ENCODE results near the gene SYNDIG1.

Gene SYNDIG1

DNA sequence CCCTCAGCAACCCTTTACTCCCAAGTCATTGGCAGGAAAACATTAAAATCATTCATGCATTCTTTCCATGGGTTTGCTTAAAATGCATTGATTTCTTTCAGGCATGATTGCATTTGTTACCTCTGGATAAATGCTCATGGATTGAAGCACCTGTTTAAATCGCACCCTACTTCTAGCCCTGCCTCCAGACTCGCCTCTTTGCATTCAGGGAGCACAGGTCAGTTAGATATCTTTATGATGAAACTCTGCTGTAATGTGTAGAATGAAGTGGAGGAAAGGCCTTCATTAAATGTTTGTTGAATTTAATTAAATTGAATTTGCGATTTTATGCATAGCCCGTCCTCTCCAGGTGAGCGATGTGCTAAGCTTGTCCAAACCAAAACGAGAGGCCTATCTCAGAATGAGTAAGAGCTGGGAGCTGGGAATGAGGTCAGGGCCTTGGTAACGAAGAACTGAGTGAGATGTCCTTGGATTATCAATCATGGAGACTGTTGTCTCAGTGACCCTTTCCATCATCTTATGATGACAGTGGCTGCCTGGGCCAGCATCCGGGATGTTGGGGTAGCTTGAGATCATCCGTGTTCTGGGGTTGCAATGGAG is 210.1 kb downstream of the SYNDIG1 start:
- DNase-seq: no peak

DNA sequence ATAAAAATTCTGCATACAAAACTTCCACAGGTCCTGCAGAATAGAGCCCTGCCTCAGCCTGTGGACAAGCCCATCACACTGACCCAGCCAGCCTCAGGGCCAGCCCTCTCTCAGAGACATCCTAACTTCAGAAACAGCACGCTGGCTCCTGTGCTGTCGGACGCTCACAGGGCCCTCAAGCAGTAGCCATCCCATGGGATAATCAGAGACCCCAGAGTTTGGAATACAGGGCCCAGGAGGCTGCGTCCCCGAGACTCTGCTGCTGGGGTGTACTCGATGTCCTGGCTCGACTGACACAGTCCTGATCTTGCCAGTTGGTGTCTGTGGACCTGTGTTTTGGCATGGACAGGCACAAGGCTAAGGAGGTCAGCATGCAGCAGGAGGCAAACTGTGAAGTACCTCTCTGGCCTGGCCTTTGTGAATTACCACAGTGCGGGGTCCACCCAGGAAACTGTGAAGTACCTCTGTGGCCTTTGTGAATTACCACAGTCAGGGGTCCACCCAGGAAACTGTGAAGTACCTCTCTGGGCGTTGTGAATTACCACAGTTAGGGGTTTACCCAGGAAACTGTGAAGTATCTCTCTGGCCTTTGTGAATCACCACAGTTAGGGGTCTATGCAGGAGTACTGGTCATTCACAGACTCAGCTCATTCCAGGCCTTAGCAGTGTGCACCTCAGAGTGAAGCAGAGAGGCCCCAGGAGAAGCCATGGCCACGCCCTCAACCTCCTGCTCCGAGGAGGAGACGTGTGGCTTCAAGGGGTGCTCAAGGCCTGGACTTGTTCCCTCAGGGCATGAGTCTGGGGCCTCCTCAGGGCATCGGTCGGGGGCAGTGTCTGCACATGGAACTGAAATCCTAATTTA is 212.4 kb downstream of the SYNDIG1 start:
- DNase-seq: no peak

DNA sequence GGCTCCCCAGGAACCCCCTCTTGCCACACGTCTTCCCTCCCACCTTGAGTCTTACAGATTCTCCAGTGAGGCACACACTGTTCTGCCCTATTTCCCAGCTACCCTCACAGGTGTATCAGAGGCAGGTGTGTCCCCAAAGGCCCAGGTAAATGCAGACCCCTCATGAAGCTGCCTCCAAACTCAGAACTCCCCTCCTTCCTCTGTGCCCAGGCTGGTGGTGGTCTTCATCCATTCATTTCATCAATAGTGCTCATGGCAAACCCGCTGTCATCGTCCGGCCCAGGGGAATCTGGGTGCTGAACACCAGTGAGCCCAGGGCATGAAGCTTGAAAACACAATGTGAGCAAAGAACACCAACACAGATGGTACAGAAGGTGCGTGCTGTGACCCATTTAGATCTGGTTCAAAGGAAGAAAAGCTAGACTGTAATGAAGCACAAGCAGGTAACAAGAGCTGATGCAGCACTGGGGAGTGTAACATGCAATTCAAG is 213.1 kb downstream of the SYNDIG1 start:
- DNase-seq: no peak

DNA sequence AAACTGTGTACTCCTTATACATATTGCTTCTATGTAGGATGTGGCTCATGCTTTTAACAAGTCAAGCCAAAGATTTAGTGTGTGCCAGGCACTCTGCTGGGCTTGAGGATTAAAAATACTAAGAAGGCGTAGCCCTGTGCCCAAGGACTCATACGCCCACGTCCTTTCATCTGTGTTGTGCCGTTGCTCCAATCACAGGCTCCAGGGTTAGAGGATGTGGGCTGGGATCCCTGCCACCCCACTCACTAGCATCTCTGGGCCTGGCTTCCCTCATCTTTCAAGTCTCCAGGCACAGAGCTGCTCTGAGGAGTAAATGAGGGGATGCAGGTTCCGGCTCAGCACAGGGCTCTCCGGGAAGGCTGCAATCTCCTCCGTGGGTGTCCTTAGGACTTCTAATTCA is 214.2 kb downstream of the SYNDIG1 start:
- no peak for DNase-seq

DNA sequence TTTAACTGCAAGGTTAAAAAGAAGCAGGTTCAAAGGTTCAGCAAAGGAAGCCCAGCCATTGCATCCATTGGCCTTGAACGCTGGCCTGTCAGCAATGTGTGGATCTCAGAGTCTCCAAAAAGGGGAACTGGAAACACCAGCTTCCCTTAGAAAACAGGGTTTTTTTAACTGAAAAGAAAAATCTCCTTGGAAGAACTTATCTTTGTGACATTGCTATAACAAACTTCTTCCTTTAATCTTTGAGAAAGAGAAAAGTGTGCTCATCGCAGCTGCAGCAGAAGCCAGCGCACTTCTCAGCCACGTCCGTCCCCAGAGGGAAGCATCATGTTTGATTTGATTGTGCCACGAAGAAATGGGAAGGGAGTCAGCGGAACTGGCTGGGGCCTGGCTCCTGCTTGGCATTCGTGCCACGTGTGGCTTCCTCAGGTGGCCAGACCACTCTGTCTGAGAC is 215.0 kb downstream of the SYNDIG1 start:
- no peak for DNase-seq

DNA sequence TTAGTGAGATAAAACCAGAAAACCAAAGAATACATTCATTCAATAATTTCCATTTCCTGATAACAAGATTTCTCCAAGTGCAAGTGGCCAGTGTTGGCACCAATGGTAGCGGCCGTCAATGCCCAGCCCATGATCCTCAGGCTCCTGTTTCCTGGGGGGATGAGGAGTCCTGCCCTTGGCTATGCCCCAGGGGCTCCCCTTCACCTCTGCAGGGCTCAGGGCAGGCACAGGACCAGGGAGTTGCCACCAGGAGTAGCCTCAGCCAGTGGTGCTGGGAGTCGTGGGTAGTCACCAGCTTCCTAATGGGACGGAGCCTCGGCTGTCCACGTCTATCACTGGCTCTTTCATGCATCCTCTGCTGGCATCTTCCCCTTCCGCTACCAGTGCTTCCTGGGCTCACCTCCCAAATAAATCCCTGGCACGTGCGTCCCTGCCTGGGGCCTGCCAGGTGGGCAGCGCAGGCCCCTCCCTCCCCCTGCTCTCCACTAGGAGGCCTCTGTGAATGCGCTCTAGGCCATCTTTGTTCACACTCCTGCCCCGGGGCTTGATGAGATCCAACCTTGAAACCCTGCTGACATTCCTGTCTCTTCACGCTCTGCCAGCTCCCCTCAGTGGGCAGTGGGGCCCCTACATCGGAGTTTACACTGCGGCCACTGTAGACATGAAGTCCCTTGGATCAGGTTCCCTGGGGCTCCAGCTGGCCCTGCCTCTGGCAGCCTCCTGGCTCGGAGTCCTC is 215.7 kb downstream of the SYNDIG1 start:
- no peak for DNase-seq

DNA sequence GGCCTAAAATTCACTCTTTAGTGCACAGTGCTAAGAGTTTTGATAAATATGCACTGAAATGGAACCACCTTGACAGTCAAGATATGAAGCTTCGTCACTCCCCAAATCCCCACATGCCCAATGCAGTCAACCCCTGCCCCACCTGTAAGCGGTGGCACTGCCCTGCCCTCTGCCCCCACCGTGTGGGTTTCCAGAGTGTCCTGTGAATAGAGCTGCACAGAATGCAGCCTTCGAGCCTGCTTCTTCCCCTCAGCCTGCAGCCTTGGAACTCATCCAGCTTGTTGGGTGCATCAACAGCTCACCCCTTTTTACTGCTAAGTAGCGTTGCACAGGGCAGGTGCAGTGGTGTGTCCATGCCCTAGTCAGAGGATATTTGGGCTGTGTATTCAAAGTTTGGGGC is 216.3 kb downstream of the SYNDIG1 start:
- no peak for DNase-seq

DNA sequence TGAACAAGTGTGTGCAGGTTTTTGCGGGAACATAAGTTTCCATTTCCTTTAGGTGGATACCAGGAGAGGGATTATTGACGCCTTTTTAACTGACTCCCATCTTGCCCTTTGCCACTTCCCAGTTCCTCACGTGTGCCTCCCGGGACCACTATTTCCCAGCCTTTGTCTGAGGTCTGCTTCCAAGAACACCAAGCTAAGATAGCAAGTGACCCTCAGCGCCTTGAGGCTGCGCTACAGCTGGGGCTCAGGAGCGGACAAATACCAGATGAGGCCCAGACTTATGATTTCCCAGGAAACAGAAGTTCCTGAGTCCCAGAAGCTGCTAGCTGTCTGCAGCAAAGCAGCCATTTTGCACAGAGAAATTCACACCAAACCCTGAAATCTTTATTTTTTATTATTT is 216.7 kb downstream of the SYNDIG1 start:
- no peak for DNase-seq

DNA sequence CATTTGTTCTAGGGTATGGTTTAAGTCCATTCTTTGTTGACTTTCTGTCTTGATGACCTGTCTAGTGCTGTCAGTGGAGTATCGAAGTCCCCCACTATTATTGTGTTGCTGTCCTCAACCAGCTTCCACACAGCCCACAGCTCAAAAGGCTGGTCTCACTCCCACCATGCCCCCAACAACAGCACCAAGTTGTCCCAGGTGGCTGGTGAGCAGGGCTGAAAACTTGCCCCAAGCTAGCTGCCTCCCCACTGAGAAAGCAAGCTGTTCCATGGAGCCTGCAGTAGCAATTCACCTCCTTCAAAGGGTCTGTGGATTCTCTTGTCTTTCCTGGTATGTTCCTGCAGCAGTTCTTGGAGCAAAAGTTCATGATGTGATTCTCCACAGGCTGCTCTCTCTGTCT is 221.0 kb downstream of the SYNDIG1 start:
- no peak for DNase-seq

DNA sequence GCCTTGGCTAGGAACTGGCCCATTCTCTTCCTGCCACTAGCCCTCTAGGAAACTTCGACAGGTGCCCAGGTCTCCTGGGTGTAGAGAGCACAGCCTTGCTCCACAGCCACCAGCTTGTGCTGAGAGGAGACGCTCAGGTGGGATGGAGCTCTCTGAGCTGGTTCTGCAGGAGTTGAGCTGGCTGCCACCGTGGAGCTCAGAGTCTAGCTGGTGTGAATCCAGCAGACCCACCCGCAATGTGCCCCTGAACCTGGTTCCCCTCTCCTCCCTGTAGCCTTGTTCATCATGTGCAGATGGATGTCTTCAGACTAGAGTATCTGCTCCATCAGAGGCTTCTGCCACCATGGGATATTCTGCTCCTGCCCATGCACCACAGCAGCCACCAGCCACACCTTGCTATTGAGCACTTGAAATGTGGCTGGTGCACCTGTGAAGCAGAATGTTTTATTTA is 222.5 kb downstream of the SYNDIG1 start:
- DNase-seq: no peak

DNA sequence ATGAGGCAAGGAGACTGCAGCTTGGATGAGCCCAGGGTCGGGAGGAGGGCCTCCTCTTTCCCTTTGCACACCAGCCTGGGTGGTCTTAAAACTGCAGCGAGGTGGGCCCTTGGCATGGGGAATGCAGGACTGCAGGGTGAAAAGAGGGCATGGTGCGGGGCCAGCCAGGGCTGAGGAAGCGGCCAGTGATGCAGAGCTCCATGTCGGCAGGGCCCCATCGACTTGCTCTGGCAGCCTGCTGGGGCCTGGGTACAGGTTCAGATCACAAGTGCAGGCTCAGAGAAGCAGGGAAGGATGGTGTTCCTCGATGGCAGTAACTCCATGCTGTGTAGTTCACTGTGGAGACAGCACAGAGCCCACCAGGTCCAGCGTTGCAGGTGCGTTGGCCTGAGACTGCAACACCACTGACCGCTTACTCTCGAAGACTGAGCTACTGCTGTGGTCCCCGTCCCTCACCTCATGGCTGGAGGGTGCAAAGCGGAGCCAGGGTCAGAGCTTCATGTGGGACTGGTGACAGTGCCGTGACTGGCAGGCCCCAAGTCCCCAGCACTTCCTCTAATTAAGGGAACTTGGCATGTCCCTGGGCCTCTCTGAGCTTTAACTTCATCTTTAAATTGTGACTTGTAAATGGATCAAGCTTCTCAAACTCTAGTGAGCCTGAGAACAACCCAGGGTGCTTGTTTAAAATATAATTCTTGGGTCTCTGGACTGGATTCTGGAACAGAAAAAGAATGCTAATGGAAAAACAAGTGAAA is 223.2 kb downstream of the SYNDIG1 start:
- DNase-seq: no peak

DNA sequence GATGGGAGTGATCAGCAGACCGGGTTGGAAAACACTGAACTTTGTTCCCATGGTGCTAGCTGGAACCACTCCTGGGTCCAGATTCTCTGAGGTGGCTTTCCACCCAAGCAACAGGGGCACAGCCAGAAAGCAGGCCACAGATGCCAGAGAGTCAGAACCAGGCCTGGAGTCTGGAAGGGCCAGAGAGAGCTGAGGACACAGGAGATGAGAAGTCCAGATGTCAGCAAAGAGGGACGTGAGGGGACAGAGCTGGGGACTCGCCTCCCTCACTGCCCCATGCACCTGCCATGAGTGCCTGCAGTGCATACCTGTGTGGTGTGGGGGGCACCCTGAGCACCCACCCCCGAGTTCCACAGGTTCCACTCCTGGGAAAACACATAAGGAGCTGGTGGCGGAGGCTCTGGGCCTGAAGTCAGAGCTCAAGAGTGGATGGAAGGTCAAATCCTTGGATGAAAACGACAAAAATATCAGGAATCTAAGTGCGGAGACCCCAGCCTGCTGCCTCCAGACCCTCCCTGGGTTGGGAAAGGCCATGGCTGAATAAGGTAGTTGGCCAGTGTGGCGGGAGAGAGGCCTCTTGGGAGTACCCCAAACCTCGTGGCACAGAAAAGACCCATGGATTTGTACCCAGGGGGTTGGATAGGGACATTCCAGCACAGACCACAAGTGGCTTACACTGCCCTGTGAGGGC is 224.2 kb downstream of the SYNDIG1 start:
- no peak for DNase-seq

DNA sequence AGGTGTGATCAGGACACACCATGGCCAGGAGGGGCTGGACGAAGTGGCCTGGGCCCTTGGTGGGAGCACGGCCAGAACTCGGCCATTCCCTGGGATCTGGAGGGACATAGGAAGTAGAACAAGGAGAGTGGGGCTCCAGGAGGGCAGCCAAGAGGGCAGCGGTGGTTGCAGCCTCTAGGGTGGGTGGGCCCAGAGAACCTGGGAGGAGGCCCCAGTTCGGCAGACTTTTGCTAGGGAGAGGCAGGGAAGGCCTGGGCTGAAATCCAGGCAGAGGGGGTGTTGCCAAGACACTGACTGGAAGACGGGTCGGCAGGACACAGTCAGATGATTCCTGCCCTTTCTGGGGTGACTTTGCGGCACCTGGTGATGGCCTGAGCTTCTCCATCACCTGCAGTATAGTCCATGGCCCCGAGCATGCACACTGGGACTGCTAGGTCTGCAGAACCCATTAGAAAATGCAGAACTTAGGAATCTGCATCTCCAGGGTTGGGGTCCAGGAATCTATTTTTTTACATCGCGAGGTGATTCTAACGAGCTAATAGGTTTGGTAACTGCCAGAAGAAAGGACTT is 224.8 kb downstream of the SYNDIG1 start:
- no peak for DNase-seq

DNA sequence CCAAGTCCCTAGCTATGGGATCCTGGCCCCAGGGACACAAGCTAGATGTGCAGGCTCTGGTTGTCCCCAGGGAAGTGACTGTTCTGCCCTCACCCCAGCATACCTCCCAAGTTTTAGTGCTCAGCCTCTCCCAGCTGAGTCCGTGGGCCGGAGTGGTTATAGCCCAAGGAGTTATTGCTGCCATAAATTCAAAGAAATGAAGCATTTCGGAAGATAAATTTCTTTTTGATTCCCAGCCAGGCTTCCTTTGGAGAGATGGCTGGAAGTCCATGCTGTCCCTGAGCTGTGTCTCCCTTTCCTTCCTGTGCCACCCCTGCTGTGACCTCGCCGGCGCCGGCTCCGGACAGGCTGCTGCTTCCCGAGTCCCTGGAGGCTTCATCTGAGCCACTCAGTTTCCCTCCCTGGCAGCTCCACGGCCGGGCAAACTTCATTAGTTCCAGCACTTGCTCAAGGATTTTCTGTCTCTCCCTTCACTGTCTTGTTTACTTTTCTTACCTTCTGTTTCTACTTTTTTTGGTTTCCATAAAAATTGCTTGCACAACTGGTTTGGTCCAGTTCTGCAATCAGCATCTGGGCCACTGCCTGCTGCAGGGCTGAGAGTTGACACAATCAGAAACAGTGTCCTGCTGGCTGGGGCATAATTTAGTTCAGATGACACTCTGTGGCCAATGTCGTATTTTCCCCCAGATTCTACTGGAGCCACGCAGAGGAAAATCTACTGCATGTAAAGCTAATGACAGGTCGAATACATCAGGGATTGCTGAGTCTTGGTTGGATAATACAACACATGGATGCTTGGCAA is 225.5 kb downstream of the SYNDIG1 start:
- no peak for DNase-seq

DNA sequence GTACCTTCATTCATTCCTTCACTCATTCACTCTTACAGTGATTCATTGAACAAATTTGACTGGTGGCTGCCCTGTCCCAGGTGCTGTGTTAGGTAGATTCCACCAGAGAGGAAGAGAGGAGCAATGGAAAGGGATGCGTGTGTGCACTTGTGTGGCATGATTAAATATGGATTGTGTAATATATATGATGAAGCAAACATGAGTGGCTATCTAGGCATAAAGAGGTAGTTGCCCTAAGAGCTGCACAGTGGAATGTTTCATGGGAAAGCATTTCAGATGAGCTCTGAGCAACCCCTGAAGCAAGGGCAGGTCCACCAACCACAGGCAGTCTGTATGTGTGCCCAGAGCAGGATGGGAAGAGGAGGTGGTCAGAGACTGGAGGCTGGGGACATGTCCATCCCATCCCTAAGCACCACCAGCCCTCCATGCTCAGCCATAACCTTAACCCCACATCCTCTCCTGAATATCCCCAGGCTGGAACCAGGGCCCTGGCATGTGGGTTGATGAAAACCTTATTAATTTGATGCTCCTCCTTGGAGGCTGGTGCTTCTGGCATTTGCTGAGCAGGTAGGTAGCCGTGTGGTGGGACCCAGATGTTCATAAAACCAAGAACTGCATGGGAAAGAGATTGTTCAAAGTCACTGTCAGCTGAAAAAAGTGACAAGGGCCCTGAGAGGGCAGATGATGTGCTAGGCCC is 226.2 kb downstream of the SYNDIG1 start:
- no peak for DNase-seq

DNA sequence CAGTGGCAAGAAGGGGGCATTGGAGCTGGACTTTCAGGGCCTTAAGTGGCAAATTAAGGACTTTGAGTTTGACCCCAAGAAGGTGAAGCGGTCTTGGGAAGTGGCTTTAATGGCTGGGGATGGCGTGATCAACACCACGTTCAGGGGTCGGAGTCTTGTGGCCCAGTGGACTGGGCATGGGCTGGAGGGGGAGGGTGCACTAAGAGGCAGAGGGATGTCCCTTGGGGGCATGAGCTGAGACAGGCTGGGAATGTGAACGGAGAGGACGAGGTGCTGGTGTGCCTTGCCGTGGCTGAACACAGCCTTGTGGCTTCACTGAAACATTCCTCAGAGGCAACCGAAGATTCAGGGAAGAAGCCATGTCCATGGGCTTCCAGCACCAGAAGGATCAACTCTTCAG is 227.0 kb downstream of the SYNDIG1 start:
- DNase-seq: no peak

DNA sequence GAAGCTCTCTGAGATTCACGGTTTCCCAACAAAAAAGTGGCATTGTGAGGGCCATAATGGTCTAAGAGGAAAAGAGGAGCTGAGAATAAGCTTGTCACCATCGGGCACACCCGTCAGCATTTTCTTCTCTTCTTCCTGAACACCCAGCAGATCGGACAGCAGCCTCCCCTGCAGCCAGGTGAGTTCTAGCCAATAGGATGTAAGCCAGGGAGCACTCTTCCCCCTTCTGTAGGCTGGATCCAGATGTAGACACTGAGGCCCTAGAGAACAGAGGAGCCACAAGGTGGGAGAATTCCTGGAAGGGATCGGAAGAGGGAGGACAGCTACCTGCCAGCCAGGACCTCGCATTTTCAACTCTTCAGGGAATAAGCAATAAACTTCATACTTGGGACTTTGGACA is 228.0 kb downstream of the SYNDIG1 start:
- no peak for DNase-seq

DNA sequence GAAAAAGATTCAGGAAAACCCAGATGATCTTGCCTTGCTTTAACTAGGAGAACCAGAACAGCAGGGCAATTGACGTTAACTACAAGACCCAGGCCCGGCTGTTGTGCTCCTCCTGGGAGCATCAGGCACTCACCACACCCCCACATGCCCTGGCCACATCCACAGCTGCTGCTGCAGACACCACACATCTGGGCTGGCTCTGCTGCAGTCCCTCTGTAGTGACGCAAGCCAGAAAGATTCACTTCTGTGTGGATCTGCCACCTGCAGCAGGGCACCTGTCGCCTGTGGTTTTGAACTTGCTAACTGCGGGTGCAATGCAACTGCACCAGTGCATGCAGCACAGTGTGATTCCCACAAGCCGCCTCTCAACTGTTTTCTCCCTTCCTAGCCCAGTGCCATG is 228.8 kb downstream of the SYNDIG1 start:
- no peak for DNase-seq

DNA sequence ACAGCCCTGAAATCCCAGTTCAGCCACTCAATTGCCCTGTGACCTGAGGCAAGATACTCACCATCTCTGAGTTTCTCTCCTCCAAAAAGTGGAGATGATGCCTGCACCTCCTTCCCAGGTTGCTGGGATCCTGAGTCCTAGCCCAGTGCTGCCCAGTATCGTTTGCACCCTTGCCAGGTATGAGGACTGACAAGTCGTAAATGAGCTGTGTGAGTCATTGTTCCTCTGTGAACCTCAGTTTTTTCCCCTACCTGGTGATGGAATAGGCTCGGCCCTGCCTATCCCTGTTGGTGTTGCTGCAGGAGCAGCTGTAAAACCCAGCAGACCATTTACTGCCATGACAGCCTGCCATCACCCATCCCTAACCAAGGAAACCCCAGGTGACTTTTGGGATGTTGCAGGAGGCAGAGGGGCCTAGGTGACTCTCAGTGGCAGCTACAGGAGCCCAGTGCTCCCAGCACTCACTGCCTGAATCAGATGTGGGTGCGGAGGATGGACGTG is 229.3 kb downstream of the SYNDIG1 start:
- no peak for DNase-seq
